Stimulated activated CD8-positive, alpha-beta memory T cell treated with anti-CD3 and anti-CD28 coated beads, Interleukin-15, amount 100 ng/mL, for 4 hours (primary cell): ENCODE measurements around the gene TFAM.

Source experiments
- DNase-seq, 2 donors: peaks; one replicate each; pipeline ENCODE4 v3.0.0-alpha.2; 2020; ENCODE audit warnings: low read depth in 2 of 2

The TFAM gene

GRCh38 chr10:58433066-58433465, 47.9 kb downstream of the TFAM start:
- DNase-seq, result no peak

- no peak for DNase-seq
These were observed 48.4 kb downstream of the TFAM start for GRCh38 chr10:58433571-58433970.

- DNase-seq, result no peak
These were observed 50.2 kb downstream of the TFAM start for GRCh38 chr10:58435297-58435985.

- no peak for DNase-seq
These were observed 50.9 kb downstream of the TFAM start for GRCh38 chr10:58436071-58436470.

- DNase-seq, result no peak
These were observed 53.2 kb downstream of the TFAM start for GRCh38 chr10:58438340-58438871.

- DNase-seq, result no peak
These were observed 53.8 kb downstream of the TFAM start for GRCh38 chr10:58438986-58439385.

GRCh38 chr10:58439632-58440364, 54.6 kb downstream of the TFAM start:
- DNase-seq, result no peak

GRCh38 chr10:58440484-58440883, 55.3 kb downstream of the TFAM start:
- DNase-seq, result no peak

- no peak for DNase-seq
These were observed 59.1 kb downstream of the TFAM start for GRCh38 chr10:58444321-58444720.

- no peak for DNase-seq
These were observed 59.7 kb downstream of the TFAM start for GRCh38 chr10:58444876-58445275.

- no peak for DNase-seq
These were observed 63.1 kb downstream of the TFAM start for GRCh38 chr10:58448121-58448935.
